HG03095 (cell line): Measurements from ENCODE around the gene IL19.

Source experiments
- ATAC-seq: cut with Tn5 transposase; IDR thresholded peaks from one replicate; pipeline ENCODE4 v1.9.1; 2021; ENCODE audit warnings: moderate library complexity; ENCODE audit not compliant: unreplicated experiment

IL19 gene

DNA sequence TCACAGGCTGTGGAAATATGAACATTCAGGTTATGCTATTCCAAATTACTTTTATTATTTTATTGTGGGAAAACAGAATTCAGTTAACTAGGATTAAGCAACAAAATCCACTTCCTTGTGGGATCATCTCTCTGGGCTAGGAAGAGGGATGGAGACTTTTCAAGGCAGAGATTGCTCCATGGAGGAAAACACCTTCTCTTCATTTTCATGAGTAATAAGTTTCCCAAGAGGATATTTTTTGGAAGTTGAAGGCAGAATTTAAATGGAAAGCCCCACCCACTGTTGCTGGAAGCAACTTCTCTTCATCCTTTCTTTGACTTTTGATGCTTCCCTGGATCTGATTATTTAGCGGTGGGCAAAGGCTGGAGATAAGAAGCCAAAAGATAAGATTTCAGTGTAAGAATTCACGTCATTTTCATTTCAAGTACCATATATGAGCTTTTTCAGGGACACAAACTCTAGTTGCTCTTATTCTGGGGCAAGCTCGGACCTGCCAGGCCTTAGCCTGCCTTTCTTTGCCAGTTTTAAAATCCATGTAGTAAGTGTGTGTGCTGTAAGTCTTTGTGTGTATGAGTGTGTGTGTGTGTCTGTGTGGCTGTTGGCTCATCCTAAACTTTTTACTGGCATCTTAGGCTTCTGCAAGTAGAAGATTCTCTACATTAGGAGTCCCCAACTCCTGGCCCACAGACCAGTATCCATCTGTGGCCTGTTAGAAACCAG lies 114.9 kb downstream of the IL19 start:
- no peak for ATAC-seq

DNA sequence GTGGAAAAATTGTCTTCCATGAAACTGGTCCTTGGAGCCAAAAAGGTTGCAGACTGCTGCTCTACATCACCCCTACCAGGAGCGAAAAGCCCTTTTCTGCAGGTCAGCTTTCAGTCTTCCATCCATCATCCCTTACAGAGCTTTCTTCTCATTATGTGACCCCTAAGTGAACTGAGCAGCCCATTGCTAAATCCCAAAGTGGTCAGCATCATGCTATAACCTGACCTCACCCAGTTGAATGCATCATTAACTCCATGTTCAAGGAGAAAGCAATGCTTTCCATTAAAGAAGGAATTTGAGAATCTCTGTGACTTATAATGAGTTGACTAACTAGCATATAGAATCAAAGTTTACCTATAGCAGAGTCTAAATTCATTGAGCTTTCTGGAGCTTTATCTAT lies 116.3 kb downstream of the IL19 start:
- no peak for ATAC-seq

DNA sequence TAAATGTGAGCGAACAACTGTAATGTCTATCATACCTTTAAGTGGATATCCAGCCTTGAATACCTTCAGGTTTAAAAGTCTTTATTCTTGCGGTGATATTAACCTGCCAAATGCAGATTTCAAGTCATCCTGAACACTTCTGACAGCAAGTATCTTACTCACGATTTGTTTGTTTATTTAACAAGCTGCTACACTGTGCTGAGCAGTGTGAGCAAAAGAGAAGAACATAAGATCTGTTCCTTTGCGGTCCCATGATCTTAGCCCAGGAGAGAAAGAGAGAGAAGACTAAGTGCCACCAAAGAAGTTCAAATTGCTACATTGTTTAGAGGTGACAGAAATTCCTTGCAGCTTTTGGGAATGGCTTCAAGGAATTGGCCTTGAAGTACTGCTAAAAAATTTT lies 117.1 kb downstream of the IL19 start:
- no peak for ATAC-seq

DNA sequence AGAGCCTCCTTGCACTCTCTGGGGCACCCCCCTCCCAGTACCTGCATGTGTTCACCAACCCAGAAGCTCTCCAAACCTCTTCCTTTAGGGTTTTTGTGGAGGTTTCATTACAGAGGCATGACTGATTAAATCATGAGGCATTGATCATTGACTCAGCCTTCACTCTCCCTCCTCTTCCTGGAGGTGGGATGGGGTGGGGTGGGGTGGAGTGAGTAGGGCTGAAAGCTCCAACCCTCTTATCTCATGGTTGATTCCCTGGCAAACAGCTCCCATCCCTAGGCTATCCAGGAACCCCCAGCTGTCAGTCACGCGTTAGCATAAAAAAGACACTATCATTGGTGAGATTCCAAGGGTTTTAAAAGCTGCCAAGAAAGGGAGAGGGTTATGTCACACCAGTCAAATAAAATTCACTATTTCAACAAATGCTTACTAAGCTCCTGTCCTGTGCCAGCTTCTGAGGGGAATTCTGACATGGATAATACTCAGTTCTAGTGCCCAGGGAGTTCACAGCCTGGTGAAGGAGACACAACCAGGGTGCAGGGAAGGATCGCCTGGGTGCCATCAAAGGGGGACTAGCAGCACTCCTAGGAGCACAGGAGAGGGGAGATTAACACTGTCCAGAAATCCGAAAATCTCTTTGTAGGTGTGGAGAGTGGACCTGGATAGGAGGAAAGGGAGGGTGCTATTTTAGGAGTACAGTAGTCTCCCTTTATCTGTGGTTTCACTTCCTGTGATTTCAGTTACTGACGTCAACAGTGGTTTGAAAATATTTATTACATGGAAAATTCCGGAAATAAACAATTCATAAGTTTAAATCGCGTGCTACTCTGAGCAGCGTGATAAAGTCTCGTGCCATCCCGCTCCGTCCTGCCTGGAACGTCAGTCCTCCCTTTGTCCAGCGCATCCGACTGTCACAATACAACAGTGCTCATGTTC lies 119.8 kb downstream of the IL19 start:
- no peak for ATAC-seq

DNA sequence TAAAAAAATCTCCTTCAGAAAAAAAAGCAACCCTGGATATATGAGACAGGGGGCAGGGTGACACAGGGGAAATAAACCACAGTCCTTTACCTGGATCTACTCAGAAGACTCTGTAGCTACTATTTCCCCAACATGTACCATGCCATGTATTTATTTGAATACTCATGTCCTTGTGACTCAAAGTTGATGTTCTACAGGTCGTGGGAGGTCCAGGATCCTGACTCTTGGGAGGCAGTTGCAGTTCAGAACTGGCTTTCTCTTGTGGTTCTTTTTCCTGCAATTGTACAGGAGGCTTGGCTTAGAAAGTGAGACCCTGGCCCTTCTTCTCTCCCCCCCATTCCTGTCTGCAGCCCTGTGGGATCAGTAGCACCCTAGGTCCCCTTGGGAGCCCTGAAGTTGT lies 120.8 kb downstream of the IL19 start:
- no peak for ATAC-seq
